Measurements from ENCODE around the gene LIN7B.
"Not testable (repeated sequence)": the region's sequence is repeated elsewhere in the genome, so short reads cannot be mapped to it uniquely, and the experiment has no call there.

Gene LIN7B

GRCh38 chr19:49118565-49119410 is 4.6 kb downstream of the LIN7B start, which contains the start of gene C19orf73:
C19orf73 (minus strand) TSS chr19:49119143; CDS start chr19:49119022, 121 bp downstream.
- peak; percentile 87 to 93 (median 91) for DNase-seq (ENCODE audit: low read depth in 3 of 3)

- DNase-seq (ENCODE audit: low read depth in 3 of 3), result no peak
These were observed 5.5 kb downstream of the LIN7B start, which contains the start of gene PPFIA3 for GRCh38 chr19:49119411-49120324. PPFIA3 (plus strand) TSS chr19:49119544; CDS start chr19:49127874, 8,330 bp downstream.

- no peak for DNase-seq (ENCODE audit: low read depth in 3 of 3)
These were observed 6.1 kb downstream of the LIN7B start for GRCh38 chr19:49120325-49120683.

GRCh38 chr19:49120868-49121267 is 6.7 kb downstream of the LIN7B start:
- no peak for DNase-seq (ENCODE audit: low read depth in 3 of 3)

GRCh38 chr19:49121841-49122240 is 7.7 kb downstream of the LIN7B start:
- not testable (repeated sequence) for DNase-seq (ENCODE audit: low read depth in 3 of 3)

- not testable (repeated sequence) for DNase-seq (ENCODE audit: low read depth in 3 of 3)
These were observed 9.1 kb downstream of the LIN7B start for GRCh38 chr19:49123285-49123684.

GRCh38 chr19:49125025-49125731 is 11.0 kb downstream of the LIN7B start:
- DNase-seq (ENCODE audit: low read depth in 3 of 3), result no peak

GRCh38 chr19:49126575-49126974 is 12.4 kb downstream of the LIN7B start:
- DNase-seq (ENCODE audit: low read depth in 3 of 3), result no peak

GRCh38 chr19:49127225-49127624 is 13.1 kb downstream of the LIN7B start:
- not testable (repeated sequence) for DNase-seq (ENCODE audit: low read depth in 3 of 3)

GRCh38 chr19:49127674-49128544 is 13.7 kb downstream of the LIN7B start:
- DNase-seq (ENCODE audit: low read depth in 3 of 3), result peak; percentile 91 to 97 (median 92)

GRCh38 chr19:49128545-49129237 is 14.5 kb downstream of the LIN7B start:
- DNase-seq (ENCODE audit: low read depth in 3 of 3), result no peak

GRCh38 chr19:49129238-49129583 is 15.0 kb downstream of the LIN7B start:
- no peak for DNase-seq (ENCODE audit: low read depth in 3 of 3)

GRCh38 chr19:49130325-49130724 is 16.2 kb downstream of the LIN7B start:
- DNase-seq (ENCODE audit: low read depth in 3 of 3), result no peak

GRCh38 chr19:49132974-49133609 is 18.9 kb downstream of the LIN7B start:
- DNase-seq (ENCODE audit: low read depth in 3 of 3), result no peak

GRCh38 chr19:49133621-49134454 is 19.7 kb downstream of the LIN7B start:
- peak in 1 of 3 donors; percentile 40 for DNase-seq (ENCODE audit: low read depth in 3 of 3)

GRCh38 chr19:49135686-49136085 is 21.5 kb downstream of the LIN7B start:
- DNase-seq (ENCODE audit: low read depth in 3 of 3), result no peak

- no peak for DNase-seq (ENCODE audit: low read depth in 3 of 3)
These were observed 22.6 kb downstream of the LIN7B start for GRCh38 chr19:49136771-49137171.

- DNase-seq (ENCODE audit: low read depth in 3 of 3), result no peak
These were observed 26.8 kb downstream of the LIN7B start for GRCh38 chr19:49140951-49141350.

- DNase-seq (ENCODE audit: low read depth in 3 of 3), result no peak
These were observed 27.2 kb downstream of the LIN7B start for GRCh38 chr19:49141352-49141751.

Measured in stimulated activated CD4-positive, alpha-beta T cell treated with anti-CD3 and anti-CD28 coated beads, TNF-alpha, amount 100 ng/mL, for 48 hours (primary cell).